PC-3 (cell line): ENCODE data around the gene CD19.

ENCODE experiments used
- CTCF ChIP-seq: fragments of 300-600 bp; sonication (generic); conservative IDR thresholded peaks from 2 replicates; pipeline ENCODE4 v1.5.1; 2017; ENCODE audit warnings: antibody characterized with exemption, low read depth, mild to moderate bottlenecking, low read length
- EZH2 ChIP-seq: fragments of 300-600 bp; sonication (generic); IDR thresholded peaks from one replicate; pipeline ENCODE4 v1.6.1; 2017; ENCODE audit warnings: antibody characterized with exemption, mild to moderate bottlenecking, low read length; ENCODE audit not compliant: unreplicated experiment
- EZH2phosphoT487 ChIP-seq: fragments of 300-600 bp; sonication (generic); IDR thresholded peaks from 2 replicates; pipeline ENCODE4 v1.6.1; 2018; ENCODE audit warnings: mild to moderate bottlenecking, antibody characterized with exemption, low read length, borderline replicate concordance

DNA sequence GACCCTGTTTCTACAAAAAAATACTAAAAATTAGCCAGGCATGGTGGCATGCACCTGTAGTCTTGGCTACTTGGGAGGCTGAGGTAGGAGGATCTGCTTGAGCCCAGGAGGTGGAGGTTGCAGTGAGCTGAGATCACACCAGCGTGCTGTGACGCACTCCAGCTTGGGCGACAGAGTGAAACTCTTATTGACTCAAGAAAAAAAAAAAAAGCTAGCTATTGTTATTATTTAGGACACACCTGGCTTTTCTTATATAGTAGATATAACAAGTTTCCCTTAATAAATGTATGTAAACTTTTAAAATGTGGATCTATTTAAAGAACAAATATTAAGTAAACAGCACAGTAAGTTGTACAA is 8.6 kb upstream of the CD19 start:
- TF ChIP-seq EZH2 (no peak), CTCF (no peak), EZH2phosphoT487 (no peak)
